Left ventricle myocardium inferior (tissue), 1 donor: ENCODE results near the gene S100A13. TPM values are rescaled to one million over a fixed set of nuclear protein-coding genes. Genes with fewer than 3 reads are reported as not detected.

Experiments used
- DNase-seq: peaks from one replicate; pipeline ENCODE4 v3.0.0-alpha.2; 2020
- H3K27ac ChIP-seq: fragments of 200-600 bp; replicated peaks from 2 replicates; pipeline ENCODE4 v1.8.0; 2021
- H3K27me3 ChIP-seq: fragments of 200-600 bp; 2 replicates; pipeline ENCODE4 v1.8.0; 2021; ENCODE audit warnings: low read depth
- H3K36me3 ChIP-seq: fragments of 200-600 bp; 2 replicates; pipeline ENCODE4 v1.8.0; 2021
- H3K4me1 ChIP-seq: fragments of 200-600 bp; 2 replicates; pipeline ENCODE4 v1.8.0; 2021
- H3K4me3 ChIP-seq: fragments of 200-600 bp; 2 replicates; pipeline ENCODE4 v1.8.0; 2021; ENCODE audit warnings: mild to moderate bottlenecking, moderate library complexity
- H3K9me3 ChIP-seq: fragments of 200-600 bp; replicated peaks from 2 replicates; pipeline ENCODE4 v1.8.0; 2021
- CTCF ChIP-seq: fragments of 200-600 bp; IDR thresholded peaks from 2 replicates; pipeline ENCODE4 v1.8.0; 2021; ENCODE audit warnings: antibody characterized with exemption, mild to moderate bottlenecking, borderline replicate concordance
- intact Hi-C: fragments of 100-400 bp; cut with micrococcal nuclease; formaldehyde crosslinking; loops from one replicate; pipeline ENCODE4 v1.11.0; 2022
- total RNA-seq: library from RNA; stranded (reverse); fragmentation: NEBNext Ultra II Directional; extraction: Animal tissue kit (Norgen Biotek cat#: 25700); gene quantifications from one replicate; pipeline ENCODE4 v1.2.1, GENCODE V29; 2021
- donor health status: DM: no; HTN: yes; CAD: no; lungs with severe emphysema.

S100A13 gene
- total RNA-seq, 1 donor from 2014 or later, result 131 TPM

- no peak for DNase-seq
- Histone ChIP-seq H3K36me3 (peaks cover 8% of the 10 kb centered on the region), H3K27me3 (no peaks in the 10 kb centered on the region), H3K9me3 (no peaks in the 10 kb centered on the region), H3K4me1 (peaks cover 69% of the 10 kb centered on the region), H3K27ac (peak overlapping the region; percentile 87), H3K4me3 (peak overlapping the region; percentile 74)
- no peak for TF ChIP-seq CTCF
- intact Hi-C loops, result no loop called here
These were observed 15.1 kb downstream of the S100A13 start for GRCh38 chr1:153612111-153612754.

GRCh38 chr1:153611356-153611755, 15.9 kb downstream of the S100A13 start:
- Histone ChIP-seq H3K4me1 (peaks cover 67% of the 10 kb centered on the region), H3K4me3 (peak overlapping the region; percentile 74), H3K27me3 (no peaks in the 10 kb centered on the region), H3K9me3 (no peaks in the 10 kb centered on the region), H3K27ac (no peak overlapping the region), H3K36me3 (peaks cover 17% of the 10 kb centered on the region)
- intact Hi-C loops, result no loop called here
- no peak for TF ChIP-seq CTCF
- DNase-seq, result no peak

GRCh38 chr1:153610811-153611301, 16.4 kb downstream of the S100A13 start:
- Histone ChIP-seq H3K4me3 (peak overlapping the region; percentile 74), H3K4me1 (peaks cover 62% of the 10 kb centered on the region), H3K27ac (peak overlapping the region; percentile 90), H3K36me3 (peaks cover 20% of the 10 kb centered on the region), H3K9me3 (no peaks in the 10 kb centered on the region), H3K27me3 (no peaks in the 10 kb centered on the region)
- no peak for TF ChIP-seq CTCF
- intact Hi-C loops, result no loop called here
- no peak for DNase-seq

- Histone ChIP-seq H3K27ac (peak overlapping the region; percentile 90), H3K27me3 (no peaks in the 10 kb centered on the region), H3K4me3 (peak overlapping the region; percentile 2), H3K4me1 (peaks cover 60% of the 10 kb centered on the region), H3K36me3 (peaks cover 26% of the 10 kb centered on the region), H3K9me3 (no peaks in the 10 kb centered on the region)
- no peak for TF ChIP-seq CTCF
- no peak for DNase-seq
- intact Hi-C loops, result no loop called here
These were observed 17.0 kb downstream of the S100A13 start for GRCh38 chr1:153610334-153610733.

GRCh38 chr1:153609585-153609907, 17.8 kb downstream of the S100A13 start:
- intact Hi-C loops, result no loop called here
- DNase-seq, result no peak
- peaks cover 60% of the 10 kb centered on the region for H3K4me1 ChIP-seq
- peaks cover 29% of the 10 kb centered on the region for H3K36me3 ChIP-seq
- peak overlapping the region; percentile 67 for H3K4me3 ChIP-seq
- H3K9me3 ChIP-seq, result no peaks in the 10 kb centered on the region
- no peak for TF ChIP-seq CTCF
- H3K27me3 ChIP-seq, result no peaks in the 10 kb centered on the region
- H3K27ac ChIP-seq, result peak overlapping the region; percentile 90
